SU-DHL-6 (cell line): ENCODE measurements around the gene FSTL4.

Experiments used
- EZH2phosphoT487 ChIP-seq: fragments of 200-600 bp; sonication (generic), shearing (Covaris generic); conservative IDR thresholded peaks from 2 replicates; pipeline ENCODE4 v1.6.1; 2018; ENCODE audit warnings: mild to moderate bottlenecking, antibody characterized with exemption, low read length, moderate library complexity, mixed read lengths
- TF ChIP-seq, protein P1 (sequence below): fragments of 200-600 bp; sonication (generic); IDR thresholded peaks from one replicate; pipeline ENCODE4 v1.5.1; 2017; ENCODE audit warnings: antibody characterized with exemption, mild to moderate bottlenecking, low read length, moderate library complexity; ENCODE audit not compliant: insufficient read depth, poor library complexity, severe bottlenecking

DNA sequence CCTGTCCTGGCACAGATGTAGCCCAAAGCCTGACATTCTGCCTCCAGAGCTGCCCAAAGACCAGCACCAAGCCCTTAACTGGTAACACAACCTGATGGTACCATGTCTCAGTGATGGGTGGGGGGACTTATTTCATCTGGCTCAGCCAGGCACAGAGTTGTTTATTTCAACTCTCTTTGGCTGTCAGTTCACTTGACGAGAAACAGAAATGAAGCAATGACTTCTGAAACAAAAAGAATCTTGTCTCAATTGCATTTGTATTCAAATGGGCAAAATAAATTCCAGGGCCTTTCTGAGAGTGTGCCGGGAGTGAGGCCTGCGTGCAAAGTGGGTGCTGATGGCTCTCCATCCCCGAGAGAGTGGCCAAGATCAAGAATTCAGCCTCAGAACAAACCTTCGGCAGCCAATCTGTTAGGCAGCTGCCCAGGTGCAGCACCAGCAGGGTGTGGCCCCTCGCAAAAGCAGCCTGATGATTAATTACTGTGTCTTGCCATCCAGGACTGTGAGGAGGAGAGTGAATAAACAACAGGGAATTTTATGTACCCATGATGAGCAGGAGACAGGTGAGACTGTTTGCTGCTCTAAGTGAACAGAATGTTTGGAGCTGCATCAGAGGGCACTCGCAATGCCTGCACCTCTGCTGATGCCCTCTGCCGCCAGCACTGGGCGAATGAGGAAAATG is 322.5 kb downstream of the FSTL4 start:
- TF ChIP-seq, protein P1, sequence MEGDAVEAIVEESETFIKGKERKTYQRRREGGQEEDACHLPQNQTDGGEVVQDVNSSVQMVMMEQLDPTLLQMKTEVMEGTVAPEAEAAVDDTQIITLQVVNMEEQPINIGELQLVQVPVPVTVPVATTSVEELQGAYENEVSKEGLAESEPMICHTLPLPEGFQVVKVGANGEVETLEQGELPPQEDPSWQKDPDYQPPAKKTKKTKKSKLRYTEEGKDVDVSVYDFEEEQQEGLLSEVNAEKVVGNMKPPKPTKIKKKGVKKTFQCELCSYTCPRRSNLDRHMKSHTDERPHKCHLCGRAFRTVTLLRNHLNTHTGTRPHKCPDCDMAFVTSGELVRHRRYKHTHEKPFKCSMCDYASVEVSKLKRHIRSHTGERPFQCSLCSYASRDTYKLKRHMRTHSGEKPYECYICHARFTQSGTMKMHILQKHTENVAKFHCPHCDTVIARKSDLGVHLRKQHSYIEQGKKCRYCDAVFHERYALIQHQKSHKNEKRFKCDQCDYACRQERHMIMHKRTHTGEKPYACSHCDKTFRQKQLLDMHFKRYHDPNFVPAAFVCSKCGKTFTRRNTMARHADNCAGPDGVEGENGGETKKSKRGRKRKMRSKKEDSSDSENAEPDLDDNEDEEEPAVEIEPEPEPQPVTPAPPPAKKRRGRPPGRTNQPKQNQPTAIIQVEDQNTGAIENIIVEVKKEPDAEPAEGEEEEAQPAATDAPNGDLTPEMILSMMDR = no peak
- TF ChIP-seq EZH2phosphoT487 = no peak
